Measurements from ENCODE around the gene NOTUM.

Gene NOTUM

GRCh38 chr17:81980122-81980521, 19.1 kb upstream of the NOTUM start:
- TF ChIP-seq EGR1 (IDR thresholded peaks at IDR 0.05): no peak
- TF ChIP-seq REST (IDR thresholded peaks at IDR 0.05; ENCODE audit: low read depth): no peak
- no peak for TF ChIP-seq FOXM1 (IDR thresholded peaks at IDR 0.05; ENCODE audit: borderline replicate concordance, low read depth)
- no peak for TF ChIP-seq USF1 (IDR thresholded peaks at IDR 0.05)
- TF ChIP-seq MAX (IDR thresholded peaks at IDR 0.05): no peak
- TF ChIP-seq TEAD4 (IDR thresholded peaks at IDR 0.05): no peak
- no peak for TF ChIP-seq TCF12 (IDR thresholded peaks at IDR 0.05; ENCODE audit: low read depth)
- no peak for TF ChIP-seq YY1 (IDR thresholded peaks at IDR 0.05; ENCODE audit: low read depth)
- TF ChIP-seq CEBPB (IDR thresholded peaks at IDR 0.05): no peak
- no peak for TF ChIP-seq CREB1 (IDR thresholded peaks at IDR 0.05; ENCODE audit: low read depth)
- no peak for TF ChIP-seq TAF1 (IDR thresholded peaks at IDR 0.05; ENCODE audit: low read depth)
- TF ChIP-seq EP300 (IDR thresholded peaks at IDR 0.05; ENCODE audit: borderline replicate concordance): no peak
- no peak for TF ChIP-seq NFIC (IDR thresholded peaks at IDR 0.05)
- no peak for TF ChIP-seq RAD21 (IDR thresholded peaks at IDR 0.05; ENCODE audit: low read depth)
- TF ChIP-seq ZBTB7A (IDR thresholded peaks at IDR 0.05; ENCODE audit: low read depth): no peak

GRCh38 chr17:81978524-81979298, 17.7 kb upstream of the NOTUM start:
- TF ChIP-seq TEAD4 (IDR thresholded peaks at IDR 0.05): no peak
- no peak for TF ChIP-seq FOXM1 (IDR thresholded peaks at IDR 0.05; ENCODE audit: borderline replicate concordance, low read depth)
- no peak for TF ChIP-seq TCF12 (IDR thresholded peaks at IDR 0.05; ENCODE audit: low read depth)
- TF ChIP-seq EGR1 (IDR thresholded peaks at IDR 0.05): no peak
- no peak for TF ChIP-seq NFIC (IDR thresholded peaks at IDR 0.05)

GRCh38 chr17:81977211-81977808, 16.3 kb upstream of the NOTUM start, which contains the start of gene ASPSCR1:
ASPSCR1 (plus strand) TSS chr17:81977629; CDS start chr17:81977647, 18 bp downstream.
- TF ChIP-seq TEAD4 (IDR thresholded peaks at IDR 0.05) (no peak), ZBTB7A (IDR thresholded peaks at IDR 0.05; ENCODE audit: low read depth) (no peak), CEBPB (IDR thresholded peaks at IDR 0.05) (no peak), RAD21 (IDR thresholded peaks at IDR 0.05; ENCODE audit: low read depth) (no peak), MAX (IDR thresholded peaks at IDR 0.05) (peak; percentile 96), REST (IDR thresholded peaks at IDR 0.05; ENCODE audit: low read depth) (no peak), CREB1 (IDR thresholded peaks at IDR 0.05; ENCODE audit: low read depth) (peak; percentile 29; the same call in 1 of the 2 replicates), EP300 (IDR thresholded peaks at IDR 0.05; ENCODE audit: borderline replicate concordance) (peak; percentile 41; the same call in 1 of the 2 replicates), USF1 (IDR thresholded peaks at IDR 0.05) (peak; percentile 97), EGR1 (IDR thresholded peaks at IDR 0.05) (peak; percentile 25; the same call in 1 of the 2 replicates), TCF12 (IDR thresholded peaks at IDR 0.05; ENCODE audit: low read depth) (peak; percentile 79; the same call in 1 of the 2 replicates), NFIC (IDR thresholded peaks at IDR 0.05) (no peak), YY1 (IDR thresholded peaks at IDR 0.05; ENCODE audit: low read depth) (peak; percentile 93), FOXM1 (IDR thresholded peaks at IDR 0.05; ENCODE audit: borderline replicate concordance, low read depth) (no peak), TAF1 (IDR thresholded peaks at IDR 0.05; ENCODE audit: low read depth) (peak; percentile 53; the same call in 1 of the 2 replicates)

GRCh38 chr17:81976332-81977210, 15.6 kb upstream of the NOTUM start:
- TF ChIP-seq EGR1 (IDR thresholded peaks at IDR 0.05): no peak
- TF ChIP-seq MAX (IDR thresholded peaks at IDR 0.05): peak; percentile 89
- TF ChIP-seq REST (IDR thresholded peaks at IDR 0.05; ENCODE audit: low read depth): no peak
- TF ChIP-seq TAF1 (IDR thresholded peaks at IDR 0.05; ENCODE audit: low read depth): no peak
